ENCODE measurements around the gene SLC7A5. TPM values are rescaled to one million over a fixed set of nuclear protein-coding genes. Genes with fewer than 3 reads are reported as not detected.
"Not testable (repeated sequence)": the region's sequence is repeated elsewhere in the genome, so short reads cannot be mapped to it uniquely, and the experiment has no call there.

Gene SLC7A5
- total RNA-seq: 53.6 to 249 TPM (median 248 TPM) in 3 replicates
- long read RNA-seq, full-length matches to known transcripts: 192 of 336 reads
- long read RNA-seq, partial matches to known transcripts: 20 of 336 reads
- long read RNA-seq, other reads (novel, unspliced or antisense): 124 of 336 reads

DNA sequence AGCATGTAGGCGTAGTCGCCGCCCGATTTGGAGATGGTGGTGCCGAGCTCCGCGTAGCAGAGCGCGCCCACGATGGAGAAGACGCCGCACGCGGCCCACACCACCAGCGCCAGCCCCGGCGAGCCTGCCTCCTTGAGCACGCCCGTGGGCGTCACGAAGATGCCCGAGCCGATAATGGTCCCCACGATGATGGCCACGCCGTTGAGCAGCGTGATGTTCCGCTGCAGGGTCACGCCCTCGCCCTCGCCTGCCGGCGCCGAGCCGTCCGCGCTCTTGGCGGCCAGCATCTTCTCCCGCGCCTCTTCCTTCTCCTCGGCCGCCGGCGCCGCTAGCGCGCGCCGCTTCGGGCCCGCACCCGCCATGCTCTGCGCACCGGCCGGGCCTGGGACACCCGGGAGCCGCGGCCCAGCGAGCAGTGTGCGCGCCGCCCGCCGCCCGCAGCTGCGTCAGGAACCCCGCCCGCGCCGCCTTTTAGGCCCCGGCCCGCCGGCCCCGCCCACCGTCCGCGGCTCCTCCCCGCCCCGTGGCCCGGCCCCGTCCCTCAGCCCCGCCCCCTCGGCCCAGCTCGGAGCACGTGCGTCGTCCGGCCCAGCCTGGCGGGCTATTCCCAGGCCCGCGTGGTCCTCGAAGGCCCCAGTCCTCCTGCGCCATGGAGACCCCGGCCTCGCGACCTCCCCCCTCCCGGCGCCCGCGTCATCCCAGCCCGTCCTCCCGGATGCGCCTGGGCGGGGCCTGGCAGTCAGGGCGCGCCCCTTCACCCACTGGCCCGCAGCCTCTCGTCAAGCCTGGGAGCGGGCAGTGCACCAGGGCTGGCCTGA, at the start of gene SLC7A5:
Gene SLC7A5, minus strand, starts transcription at position 447 of the 818 bp plus-strand sequence. Its CDS starts 85 bp downstream, at position 362.
- H3K4me1 Mint-ChIP-seq (ENCODE audit: low read depth): peaks cover 58% of the 10 kb centered on the region
- H3K27ac Mint-ChIP-seq (ENCODE audit: unreplicated experiment): peak within 1 kb of the TSS; percentile 97
- peaks cover 17% of the 10 kb centered on the region for H3K36me3 Mint-ChIP-seq (ENCODE audit: low read depth)
- H3K4me3 Mint-ChIP-seq (ENCODE audit: unreplicated experiment): peak within 1 kb of the TSS; percentile 92
- DNase-seq (ENCODE audit: low spot score); H3K9me3 Mint-ChIP-seq (ENCODE audit: low read depth); H3K27me3 Mint-ChIP-seq (ENCODE audit: low read depth): not testable (repeated sequence)

DNA sequence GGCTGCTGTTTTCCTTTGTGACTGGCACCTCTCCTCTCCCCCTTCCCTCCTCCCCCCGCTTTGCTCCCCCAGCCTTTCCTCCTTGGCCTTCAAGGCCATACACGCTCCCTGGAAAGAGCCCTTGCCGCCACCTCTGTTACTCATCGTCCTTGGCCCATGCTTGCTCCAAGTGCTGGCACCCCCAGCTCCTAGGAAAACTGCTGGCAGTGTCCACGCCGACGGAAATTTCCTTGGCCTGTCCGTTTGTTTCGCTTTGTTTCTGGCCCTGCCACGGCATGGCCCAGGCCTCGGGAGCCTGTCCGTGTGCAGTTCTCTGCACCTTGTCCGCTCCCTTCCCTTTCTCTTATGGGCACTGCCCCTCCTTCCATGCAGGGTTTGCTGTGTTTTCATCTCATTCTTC, 49.0 kb upstream of the SLC7A5 start:
- Mint-ChIP-seq H3K27ac (ENCODE audit: unreplicated experiment) (no peak overlapping the region), H3K4me3 (ENCODE audit: unreplicated experiment) (no peak overlapping the region), H3K36me3 (ENCODE audit: low read depth) (no peaks in the 10 kb centered on the region), H3K4me1 (ENCODE audit: low read depth) (no peaks in the 10 kb centered on the region), H3K27me3 (ENCODE audit: low read depth) (peaks cover 18% of the 10 kb centered on the region), H3K9me3 (ENCODE audit: low read depth) (no peaks in the 10 kb centered on the region)
- DNase-seq (ENCODE audit: low spot score): no peak
- TF ChIP-seq, protein P1, sequence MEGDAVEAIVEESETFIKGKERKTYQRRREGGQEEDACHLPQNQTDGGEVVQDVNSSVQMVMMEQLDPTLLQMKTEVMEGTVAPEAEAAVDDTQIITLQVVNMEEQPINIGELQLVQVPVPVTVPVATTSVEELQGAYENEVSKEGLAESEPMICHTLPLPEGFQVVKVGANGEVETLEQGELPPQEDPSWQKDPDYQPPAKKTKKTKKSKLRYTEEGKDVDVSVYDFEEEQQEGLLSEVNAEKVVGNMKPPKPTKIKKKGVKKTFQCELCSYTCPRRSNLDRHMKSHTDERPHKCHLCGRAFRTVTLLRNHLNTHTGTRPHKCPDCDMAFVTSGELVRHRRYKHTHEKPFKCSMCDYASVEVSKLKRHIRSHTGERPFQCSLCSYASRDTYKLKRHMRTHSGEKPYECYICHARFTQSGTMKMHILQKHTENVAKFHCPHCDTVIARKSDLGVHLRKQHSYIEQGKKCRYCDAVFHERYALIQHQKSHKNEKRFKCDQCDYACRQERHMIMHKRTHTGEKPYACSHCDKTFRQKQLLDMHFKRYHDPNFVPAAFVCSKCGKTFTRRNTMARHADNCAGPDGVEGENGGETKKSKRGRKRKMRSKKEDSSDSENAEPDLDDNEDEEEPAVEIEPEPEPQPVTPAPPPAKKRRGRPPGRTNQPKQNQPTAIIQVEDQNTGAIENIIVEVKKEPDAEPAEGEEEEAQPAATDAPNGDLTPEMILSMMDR (IDR thresholded peaks at IDR 0.05): no peak

DNA sequence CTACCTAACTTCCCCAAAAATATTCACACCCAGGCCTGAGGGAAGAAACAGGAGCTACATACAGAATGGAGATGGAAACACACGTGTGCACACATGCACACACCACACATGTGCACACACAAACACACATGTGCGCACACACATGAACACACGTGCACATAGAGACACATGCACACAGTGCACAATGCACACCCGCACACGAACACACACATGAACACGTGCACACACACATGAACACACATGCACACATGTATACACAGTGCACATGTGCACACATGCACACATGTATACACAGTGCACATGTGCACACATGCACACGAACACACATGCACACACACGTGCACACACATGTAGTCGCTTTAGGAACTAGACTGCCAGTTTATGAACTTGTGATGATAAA, 48.2 kb upstream of the SLC7A5 start:
- no peak for DNase-seq (ENCODE audit: low spot score)
- peaks cover 22% of the 10 kb centered on the region for H3K27me3 Mint-ChIP-seq (ENCODE audit: low read depth)
- H3K36me3 Mint-ChIP-seq (ENCODE audit: low read depth): no peaks in the 10 kb centered on the region
- no peak overlapping the region for H3K27ac Mint-ChIP-seq (ENCODE audit: unreplicated experiment)
- no peaks in the 10 kb centered on the region for H3K4me1 Mint-ChIP-seq (ENCODE audit: low read depth)
- TF ChIP-seq, protein P1 (IDR thresholded peaks at IDR 0.05): no peak
- H3K4me3 Mint-ChIP-seq (ENCODE audit: unreplicated experiment): no peak overlapping the region
- H3K9me3 Mint-ChIP-seq (ENCODE audit: low read depth): no peaks in the 10 kb centered on the region

DNA sequence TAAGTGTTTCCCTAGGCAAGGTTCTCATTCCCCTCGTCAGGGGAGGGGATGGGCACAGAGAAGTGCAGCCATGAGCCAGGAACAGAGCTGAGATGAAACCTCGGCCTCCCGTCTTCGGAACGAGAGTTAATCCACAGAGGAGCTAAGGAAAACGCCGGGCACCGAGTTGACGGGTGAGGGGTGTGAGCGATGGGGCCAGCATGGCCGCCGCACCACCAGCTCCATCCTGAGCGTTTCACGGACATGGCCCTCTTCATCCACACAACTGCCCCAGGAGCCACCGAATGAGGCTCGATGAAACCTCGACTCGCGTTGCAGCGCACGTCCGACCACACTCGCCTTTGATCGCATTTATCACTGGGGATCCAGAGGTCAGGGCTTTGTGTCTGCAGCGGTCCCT, 45.5 kb upstream of the SLC7A5 start:
- Mint-ChIP-seq H3K4me3 (ENCODE audit: unreplicated experiment) (no peak overlapping the region), H3K27me3 (ENCODE audit: low read depth) (peaks cover 25% of the 10 kb centered on the region), H3K4me1 (ENCODE audit: low read depth) (no peaks in the 10 kb centered on the region), H3K27ac (ENCODE audit: unreplicated experiment) (no peak overlapping the region), H3K9me3 (ENCODE audit: low read depth) (no peaks in the 10 kb centered on the region), H3K36me3 (ENCODE audit: low read depth) (no peaks in the 10 kb centered on the region)
- no peak for DNase-seq (ENCODE audit: low spot score)
- TF ChIP-seq, protein P1 (IDR thresholded peaks at IDR 0.05): no peak

DNA sequence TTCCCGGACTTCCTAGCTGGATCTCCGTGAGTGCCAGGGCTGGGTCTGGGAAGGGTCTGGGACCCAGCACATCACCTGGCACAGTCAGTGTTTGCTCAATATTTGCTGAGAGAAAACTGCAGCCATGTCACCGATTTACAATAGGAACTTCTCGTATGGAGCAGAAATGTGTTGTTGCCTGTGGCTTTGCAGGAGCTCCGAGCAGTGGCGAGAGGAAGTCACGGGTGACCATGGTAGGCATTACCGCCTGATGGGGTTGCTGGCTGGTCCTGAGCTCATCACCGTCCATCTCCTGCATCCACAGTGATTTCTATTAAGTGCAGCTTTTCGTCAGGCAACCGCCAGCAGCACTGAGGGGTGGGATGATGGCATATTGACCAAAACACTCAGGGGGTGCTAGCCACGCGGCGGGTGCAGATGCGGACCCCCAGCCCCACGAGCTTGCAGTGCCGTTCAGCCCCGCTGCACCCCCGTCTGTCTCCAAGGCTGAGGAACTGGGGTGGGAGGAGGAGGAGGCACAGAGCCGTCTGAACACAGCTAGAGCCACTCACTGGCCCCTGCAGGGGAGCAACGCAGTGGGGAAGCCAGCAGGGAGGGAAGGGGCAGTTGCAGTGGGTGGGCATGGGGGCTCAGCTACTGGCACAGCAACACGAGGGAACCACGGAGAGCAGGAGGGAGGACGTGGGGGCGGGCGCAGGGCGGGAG, 44.9 kb upstream of the SLC7A5 start:
- H3K36me3 Mint-ChIP-seq (ENCODE audit: low read depth); H3K9me3 Mint-ChIP-seq (ENCODE audit: low read depth); H3K4me3 Mint-ChIP-seq (ENCODE audit: unreplicated experiment); H3K4me1 Mint-ChIP-seq (ENCODE audit: low read depth); H3K27ac Mint-ChIP-seq (ENCODE audit: unreplicated experiment); DNase-seq (ENCODE audit: low spot score): not testable (repeated sequence)
- peaks cover 29% of the 10 kb centered on the region for H3K27me3 Mint-ChIP-seq (ENCODE audit: low read depth)

DNA sequence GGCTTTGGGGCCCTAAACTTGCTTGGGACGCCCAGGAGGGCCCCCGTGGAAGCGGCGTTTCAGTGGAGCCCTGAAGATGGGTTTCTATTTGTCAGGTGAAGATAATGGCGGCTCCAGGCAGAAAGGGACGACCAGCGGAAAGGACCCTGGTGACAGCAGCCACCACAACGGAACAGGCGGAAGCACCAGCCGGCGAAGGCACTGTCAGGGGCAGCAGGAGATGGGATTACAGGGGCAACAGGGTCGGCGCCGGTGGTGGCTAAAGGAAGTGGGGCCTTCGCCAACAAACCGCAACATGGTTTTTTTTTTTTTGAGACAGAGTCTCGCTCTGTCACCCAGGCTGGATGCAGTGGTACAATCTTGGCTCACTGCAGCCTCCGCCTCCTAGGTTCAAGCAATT, 43.4 kb upstream of the SLC7A5 start:
- DNase-seq (ENCODE audit: low spot score); H3K4me1 Mint-ChIP-seq (ENCODE audit: low read depth); H3K36me3 Mint-ChIP-seq (ENCODE audit: low read depth); H3K9me3 Mint-ChIP-seq (ENCODE audit: low read depth); H3K27ac Mint-ChIP-seq (ENCODE audit: unreplicated experiment); H3K4me3 Mint-ChIP-seq (ENCODE audit: unreplicated experiment): not testable (repeated sequence)
- peaks cover 23% of the 10 kb centered on the region for H3K27me3 Mint-ChIP-seq (ENCODE audit: low read depth)

DNA sequence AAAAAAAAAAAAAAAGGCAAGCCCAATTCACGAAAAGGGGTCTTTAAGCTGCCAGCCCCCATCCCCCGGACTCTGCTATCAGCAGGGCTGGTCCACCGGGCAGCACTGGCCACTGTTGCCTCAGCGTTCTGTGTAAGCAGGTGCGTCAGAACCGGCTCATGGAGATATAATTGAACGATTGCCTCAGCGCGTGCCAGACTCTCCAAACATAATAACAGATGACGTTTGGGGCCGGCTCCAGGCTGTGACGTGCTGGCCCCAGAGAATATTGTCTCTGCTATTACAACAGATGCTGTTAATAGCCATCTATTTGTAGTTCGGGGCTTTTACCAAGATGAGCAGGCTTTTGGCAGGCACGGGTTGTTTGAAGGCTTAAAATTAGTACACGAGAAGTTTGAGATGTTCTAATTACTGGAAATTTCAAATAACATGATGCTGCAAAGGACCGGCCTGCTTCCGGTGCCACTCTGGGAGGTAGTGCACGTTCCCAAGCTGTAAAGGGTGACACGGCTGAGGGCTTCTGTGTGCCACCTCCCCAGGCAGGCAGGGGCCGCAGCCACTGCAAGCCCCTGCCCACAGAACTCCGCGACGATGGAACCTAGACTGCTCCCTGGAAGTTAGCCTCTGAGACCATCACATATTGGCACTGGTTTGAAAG, 41.9 kb upstream of the SLC7A5 start:
- H3K4me1 Mint-ChIP-seq (ENCODE audit: low read depth); H3K4me3 Mint-ChIP-seq (ENCODE audit: unreplicated experiment); H3K9me3 Mint-ChIP-seq (ENCODE audit: low read depth); H3K36me3 Mint-ChIP-seq (ENCODE audit: low read depth); DNase-seq (ENCODE audit: low spot score); H3K27ac Mint-ChIP-seq (ENCODE audit: unreplicated experiment): not testable (repeated sequence)
- H3K27me3 Mint-ChIP-seq (ENCODE audit: low read depth): peaks cover 23% of the 10 kb centered on the region
